Hematopoietic multipotent progenitor cell treated with erythropoietin and hydrocortisone succinate and interleukin-3 and kit ligand, for 17 days (in vitro differentiated cells): ENCODE measurements around the gene ZMIZ1.
"Not testable (repeated sequence)": the region's sequence is repeated elsewhere in the genome, so short reads cannot be mapped to it uniquely, and the experiment has no call there.

Source experiments
- DNase-seq: peaks from one replicate; pipeline ENCODE4 v3.0.0-alpha.2; 2015; ENCODE audit warnings: low spot score

ZMIZ1 gene

GRCh38 chr10:79029478-79030390 is 39.0 kb upstream of the ZMIZ1 start:
- DNase-seq: no peak

GRCh38 chr10:79030705-79031104 is 38.1 kb upstream of the ZMIZ1 start:
- DNase-seq: no peak

GRCh38 chr10:79031723-79032122 is 37.0 kb upstream of the ZMIZ1 start:
- no peak for DNase-seq

- DNase-seq: no peak
These were observed 34.4 kb upstream of the ZMIZ1 start for GRCh38 chr10:79034271-79034876.

GRCh38 chr10:79036416-79036815 is 32.4 kb upstream of the ZMIZ1 start:
- not testable (repeated sequence) for DNase-seq

GRCh38 chr10:79038104-79038840 is 30.5 kb upstream of the ZMIZ1 start:
- DNase-seq: no peak

GRCh38 chr10:79038841-79039201 is 29.9 kb upstream of the ZMIZ1 start:
- no peak for DNase-seq

- no peak for DNase-seq
These were observed 25.9 kb upstream of the ZMIZ1 start for GRCh38 chr10:79042639-79043411.

- DNase-seq: no peak
These were observed 24.6 kb upstream of the ZMIZ1 start for GRCh38 chr10:79044036-79044632.

GRCh38 chr10:79044846-79045245 is 23.9 kb upstream of the ZMIZ1 start:
- no peak for DNase-seq

GRCh38 chr10:79045566-79046175 is 23.1 kb upstream of the ZMIZ1 start:
- no peak for DNase-seq

GRCh38 chr10:79046326-79046725 is 22.4 kb upstream of the ZMIZ1 start:
- no peak for DNase-seq

- peak; percentile 49 for DNase-seq
These were observed 21.8 kb upstream of the ZMIZ1 start for GRCh38 chr10:79046741-79047583.

GRCh38 chr10:79047584-79047874 is 21.2 kb upstream of the ZMIZ1 start:
- DNase-seq: peak; percentile 61

GRCh38 chr10:79047875-79048638 is 20.7 kb upstream of the ZMIZ1 start:
- DNase-seq: peak; percentile 86

GRCh38 chr10:79048639-79049550 is 19.9 kb upstream of the ZMIZ1 start:
- DNase-seq: peak; percentile 37

- peak; percentile 49 for DNase-seq
These were observed 18.6 kb upstream of the ZMIZ1 start for GRCh38 chr10:79049931-79050895.
